Measurements from ENCODE around the gene NR4A1. TPM values are rescaled to one million over a fixed set of nuclear protein-coding genes. Genes with fewer than 3 reads are reported as not detected.

The NR4A1 gene
- total and polyA plus RNA-seq, 2 experiments from 2014 or later, result 13.7 to 24.1 TPM

- TF ChIP-seq, protein P1, sequence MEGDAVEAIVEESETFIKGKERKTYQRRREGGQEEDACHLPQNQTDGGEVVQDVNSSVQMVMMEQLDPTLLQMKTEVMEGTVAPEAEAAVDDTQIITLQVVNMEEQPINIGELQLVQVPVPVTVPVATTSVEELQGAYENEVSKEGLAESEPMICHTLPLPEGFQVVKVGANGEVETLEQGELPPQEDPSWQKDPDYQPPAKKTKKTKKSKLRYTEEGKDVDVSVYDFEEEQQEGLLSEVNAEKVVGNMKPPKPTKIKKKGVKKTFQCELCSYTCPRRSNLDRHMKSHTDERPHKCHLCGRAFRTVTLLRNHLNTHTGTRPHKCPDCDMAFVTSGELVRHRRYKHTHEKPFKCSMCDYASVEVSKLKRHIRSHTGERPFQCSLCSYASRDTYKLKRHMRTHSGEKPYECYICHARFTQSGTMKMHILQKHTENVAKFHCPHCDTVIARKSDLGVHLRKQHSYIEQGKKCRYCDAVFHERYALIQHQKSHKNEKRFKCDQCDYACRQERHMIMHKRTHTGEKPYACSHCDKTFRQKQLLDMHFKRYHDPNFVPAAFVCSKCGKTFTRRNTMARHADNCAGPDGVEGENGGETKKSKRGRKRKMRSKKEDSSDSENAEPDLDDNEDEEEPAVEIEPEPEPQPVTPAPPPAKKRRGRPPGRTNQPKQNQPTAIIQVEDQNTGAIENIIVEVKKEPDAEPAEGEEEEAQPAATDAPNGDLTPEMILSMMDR (IDR thresholded peaks at IDR 0.05; ENCODE audit: low read depth, low read length), result peak; percentile 85
- Histone ChIP-seq H3K4me1 (ENCODE audit: low read depth) (peaks cover 5% of the 10 kb centered on the region), H3K36me3 (no peaks in the 10 kb centered on the region), H3K27me3 (peaks cover 12% of the 10 kb centered on the region), H3K4me3 (no peak overlapping the region), H3K27ac (no peak overlapping the region), H3K9me3 (ENCODE audit: low read depth) (no peaks in the 10 kb centered on the region)
- DNase-seq (ENCODE audit: low read depth in 1 of 2, low spot score in 1 of 2), result peak; percentile 74 to 83
Observed at GRCh38 chr12:52020539-52021336, 30.5 kb upstream of the NR4A1 start.

DNA sequence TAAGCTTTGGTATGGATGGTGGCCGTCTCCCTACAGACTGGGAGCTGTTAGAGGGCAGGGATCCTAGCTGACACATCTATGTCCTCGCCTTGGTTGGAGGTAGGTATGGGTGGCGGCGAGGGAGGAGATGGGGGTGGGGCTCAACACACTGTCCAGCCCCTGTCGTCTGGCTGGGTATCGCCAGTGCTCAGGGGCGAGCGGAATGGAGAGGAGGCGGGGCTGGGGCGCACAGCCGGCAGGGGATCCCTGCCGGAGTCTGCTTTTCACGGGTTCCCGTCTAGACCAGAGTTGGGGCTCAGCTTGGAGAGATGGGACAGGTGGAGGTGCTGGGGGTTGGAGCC lies 28.4 kb upstream of the NR4A1 start:
- no peaks in the 10 kb centered on the region for H3K9me3 ChIP-seq (ENCODE audit: low read depth)
- TF ChIP-seq, protein P1 (IDR thresholded peaks at IDR 0.05; ENCODE audit: low read depth, low read length), result no peak
- H3K36me3 ChIP-seq, result no peaks in the 10 kb centered on the region
- peaks cover 23% of the 10 kb centered on the region for H3K4me1 ChIP-seq (ENCODE audit: low read depth)
- H3K27ac ChIP-seq, result no peak overlapping the region
- peak in 1 of 2 donors; percentile 31 for DNase-seq (ENCODE audit: low read depth in 1 of 2, low spot score in 1 of 2)
- peak overlapping the region; percentile 39 for H3K4me3 ChIP-seq
- H3K27me3 ChIP-seq, result peaks cover 12% of the 10 kb centered on the region

- peak overlapping the region; percentile 39 for H3K4me3 ChIP-seq
- H3K27me3 ChIP-seq, result peaks cover 12% of the 10 kb centered on the region
- H3K4me1 ChIP-seq (ENCODE audit: low read depth), result peaks cover 23% of the 10 kb centered on the region
- DNase-seq (ENCODE audit: low read depth in 1 of 2, low spot score in 1 of 2), result peak; percentile 78 to 89
- no peak overlapping the region for H3K27ac ChIP-seq
- no peaks in the 10 kb centered on the region for H3K36me3 ChIP-seq
- no peaks in the 10 kb centered on the region for H3K9me3 ChIP-seq (ENCODE audit: low read depth)
- TF ChIP-seq, protein P1 (IDR thresholded peaks at IDR 0.05; ENCODE audit: low read depth, low read length), result peak; percentile 95
Observed at GRCh38 chr12:52023182-52023975, 27.9 kb upstream of the NR4A1 start.

DNA sequence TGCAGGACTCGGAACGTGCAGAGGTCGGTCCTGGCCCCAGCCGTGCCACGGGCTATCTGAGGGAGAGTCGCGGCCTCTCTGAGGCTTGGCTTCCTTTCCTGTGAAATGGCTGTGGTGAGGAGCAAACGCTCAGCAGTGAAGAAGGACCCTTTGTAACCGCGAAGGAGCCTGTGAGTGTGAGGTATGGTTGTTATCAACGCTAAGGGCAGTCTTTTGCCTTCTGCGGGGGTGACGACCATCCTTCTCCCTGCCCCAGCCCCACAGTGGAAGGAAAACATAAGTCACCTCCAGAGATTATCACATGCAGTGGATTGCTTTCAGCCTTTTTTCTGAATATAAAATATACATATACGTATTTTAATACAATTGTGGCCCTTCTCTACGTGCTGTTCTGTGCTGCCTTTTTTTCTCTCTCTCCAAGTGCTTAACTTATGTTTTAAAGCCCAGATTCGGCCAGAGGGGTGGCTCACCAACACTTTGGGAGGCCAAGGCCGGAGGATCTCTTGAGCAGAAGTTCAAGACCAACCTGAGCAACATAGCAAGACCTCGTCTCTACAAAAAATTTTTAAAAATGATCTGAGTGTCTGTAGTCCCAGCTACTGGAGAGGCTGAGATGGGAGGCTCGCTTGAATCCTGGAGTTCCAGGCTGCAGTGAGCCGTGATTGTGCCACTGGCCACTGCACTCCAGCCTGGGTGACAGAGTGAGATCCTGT lies 27.1 kb upstream of the NR4A1 start:
- TF ChIP-seq, protein P1 (IDR thresholded peaks at IDR 0.05; ENCODE audit: low read depth, low read length), result peak; percentile 18
- H3K27ac ChIP-seq, result no peak overlapping the region

GRCh38 chr12:52024845-52025230 lies 26.4 kb upstream of the NR4A1 start:
- Histone ChIP-seq H3K9me3 (ENCODE audit: low read depth) (no peaks in the 10 kb centered on the region), H3K27ac (no peak overlapping the region), H3K27me3 (peaks cover 12% of the 10 kb centered on the region), H3K36me3 (no peaks in the 10 kb centered on the region), H3K4me3 (no peak overlapping the region), H3K4me1 (ENCODE audit: low read depth) (peaks cover 25% of the 10 kb centered on the region)
- TF ChIP-seq, protein P1 (IDR thresholded peaks at IDR 0.05; ENCODE audit: low read depth, low read length), result no peak
- DNase-seq (ENCODE audit: low read depth in 1 of 2, low spot score in 1 of 2), result peak in 1 of 2 donors; percentile 29

More for the DNA sequence above, 27.1 kb upstream of the NR4A1 start:
- no peaks in the 10 kb centered on the region for H3K36me3 ChIP-seq
- H3K27me3 ChIP-seq, result peaks cover 12% of the 10 kb centered on the region
- H3K9me3 ChIP-seq (ENCODE audit: low read depth), result no peaks in the 10 kb centered on the region
- H3K4me1 ChIP-seq (ENCODE audit: low read depth), result peaks cover 22% of the 10 kb centered on the region
- peak overlapping the region; percentile 39 for H3K4me3 ChIP-seq
- DNase-seq (ENCODE audit: low read depth in 1 of 2, low spot score in 1 of 2), result no peak

Data from cardiac muscle cell (in vitro differentiated cells and primary cell).